Neural crest cell (in vitro differentiated cells): Measurements from ENCODE around the gene FRMD5. TPM values are rescaled to one million over a fixed set of nuclear protein-coding genes. Genes with fewer than 3 reads are reported as not detected.

Experiments used
- DNase-seq: peaks from one replicate; pipeline ENCODE4 v3.0.0; 2021; ENCODE audit warnings: low read depth, mixed read lengths, low spot score
- H3K27ac Mint-ChIP-seq: one replicate; pipeline ENCODE4 v1.8.0; 2021; ENCODE audit warnings: mild to moderate bottlenecking, mixed read lengths; ENCODE audit not compliant: unreplicated experiment
- H3K27me3 Mint-ChIP-seq: 2 replicates; pipeline ENCODE4 v1.8.0; 2021; ENCODE audit warnings: low read depth, mild to moderate bottlenecking, mixed read lengths
- H3K36me3 Mint-ChIP-seq: 2 replicates; pipeline ENCODE4 v1.8.0; 2021; ENCODE audit warnings: low read depth, mild to moderate bottlenecking, mixed read lengths
- H3K4me1 Mint-ChIP-seq: 2 replicates; pipeline ENCODE4 v1.8.0; 2021; ENCODE audit warnings: mixed read lengths
- H3K4me3 Mint-ChIP-seq: one replicate; pipeline ENCODE4 v1.8.0; 2021; ENCODE audit warnings: mild to moderate bottlenecking, mixed read lengths
- H3K9me3 Mint-ChIP-seq: 2 replicates; pipeline ENCODE4 v1.8.0; 2021; ENCODE audit warnings: mixed read lengths
- total RNA-seq: library from RNA; stranded (reverse); gene quantifications from 2 replicates; pipeline ENCODE4 v1.2.1, GENCODE V29; 2021
- TF ChIP-seq, protein P1 (sequence below): fragments of 200-600 bp; sonication (generic); conservative IDR thresholded peaks from 2 replicates; pipeline ENCODE4 v1.5.0; 2021; ENCODE audit warnings: antibody characterized with exemption, mild to moderate bottlenecking

FRMD5 gene
- total RNA-seq, 1 donor from 2014 or later: 4.3 TPM

GRCh38 chr15:43908516-43909050 lies 286.5 kb downstream of the FRMD5 start:
- no peak for DNase-seq
- H3K4me1 Mint-ChIP-seq: peaks cover 14% of the 10 kb centered on the region
- H3K27me3 Mint-ChIP-seq: no peaks in the 10 kb centered on the region
- H3K4me3 Mint-ChIP-seq: no peak overlapping the region
- H3K9me3 Mint-ChIP-seq: no peaks in the 10 kb centered on the region
- H3K27ac Mint-ChIP-seq: no peak overlapping the region
- TF ChIP-seq, protein P1, sequence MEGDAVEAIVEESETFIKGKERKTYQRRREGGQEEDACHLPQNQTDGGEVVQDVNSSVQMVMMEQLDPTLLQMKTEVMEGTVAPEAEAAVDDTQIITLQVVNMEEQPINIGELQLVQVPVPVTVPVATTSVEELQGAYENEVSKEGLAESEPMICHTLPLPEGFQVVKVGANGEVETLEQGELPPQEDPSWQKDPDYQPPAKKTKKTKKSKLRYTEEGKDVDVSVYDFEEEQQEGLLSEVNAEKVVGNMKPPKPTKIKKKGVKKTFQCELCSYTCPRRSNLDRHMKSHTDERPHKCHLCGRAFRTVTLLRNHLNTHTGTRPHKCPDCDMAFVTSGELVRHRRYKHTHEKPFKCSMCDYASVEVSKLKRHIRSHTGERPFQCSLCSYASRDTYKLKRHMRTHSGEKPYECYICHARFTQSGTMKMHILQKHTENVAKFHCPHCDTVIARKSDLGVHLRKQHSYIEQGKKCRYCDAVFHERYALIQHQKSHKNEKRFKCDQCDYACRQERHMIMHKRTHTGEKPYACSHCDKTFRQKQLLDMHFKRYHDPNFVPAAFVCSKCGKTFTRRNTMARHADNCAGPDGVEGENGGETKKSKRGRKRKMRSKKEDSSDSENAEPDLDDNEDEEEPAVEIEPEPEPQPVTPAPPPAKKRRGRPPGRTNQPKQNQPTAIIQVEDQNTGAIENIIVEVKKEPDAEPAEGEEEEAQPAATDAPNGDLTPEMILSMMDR: no peak
- H3K36me3 Mint-ChIP-seq: no peaks in the 10 kb centered on the region

- H3K36me3 Mint-ChIP-seq: no peaks in the 10 kb centered on the region
- no peaks in the 10 kb centered on the region for H3K9me3 Mint-ChIP-seq
- DNase-seq: no peak
- H3K4me3 Mint-ChIP-seq: no peak overlapping the region
- H3K27me3 Mint-ChIP-seq: no peaks in the 10 kb centered on the region
- TF ChIP-seq, protein P1: no peak
- H3K27ac Mint-ChIP-seq: no peak overlapping the region
- peaks cover 11% of the 10 kb centered on the region for H3K4me1 Mint-ChIP-seq
These were observed 289.3 kb downstream of the FRMD5 start for GRCh38 chr15:43905755-43906154.

DNA sequence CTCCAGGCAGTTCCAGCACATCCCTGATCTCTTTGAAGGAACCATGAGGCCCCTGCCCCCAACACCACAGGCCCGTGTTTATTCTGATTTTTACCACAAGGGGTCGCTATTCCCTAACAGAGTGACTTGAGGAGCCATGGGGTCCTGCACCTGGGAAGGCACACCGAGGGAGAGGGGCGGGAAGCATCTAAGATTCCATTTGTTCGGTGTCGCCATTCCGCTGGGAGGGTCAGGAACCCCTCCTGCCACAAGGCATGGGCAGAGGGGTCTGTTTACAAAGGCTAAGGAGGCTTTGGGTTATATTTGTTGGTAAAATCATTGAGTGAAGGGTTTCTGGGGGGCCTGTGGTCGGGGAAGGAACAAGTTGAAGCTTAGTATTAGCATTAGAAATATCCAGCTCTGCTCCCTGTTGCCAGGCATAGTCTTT lies 291.2 kb downstream of the FRMD5 start:
- Mint-ChIP-seq H3K4me1 (peaks cover 17% of the 10 kb centered on the region), H3K27me3 (no peaks in the 10 kb centered on the region), H3K4me3 (no peak overlapping the region), H3K9me3 (no peaks in the 10 kb centered on the region), H3K27ac (peak overlapping the region; percentile 85), H3K36me3 (no peaks in the 10 kb centered on the region)
- DNase-seq: peak; percentile 89
- TF ChIP-seq, protein P1: peak; percentile 95

- TF ChIP-seq, protein P1: no peak
These were observed 293.6 kb downstream of the FRMD5 start for GRCh38 chr15:43901495-43901894.

DNA sequence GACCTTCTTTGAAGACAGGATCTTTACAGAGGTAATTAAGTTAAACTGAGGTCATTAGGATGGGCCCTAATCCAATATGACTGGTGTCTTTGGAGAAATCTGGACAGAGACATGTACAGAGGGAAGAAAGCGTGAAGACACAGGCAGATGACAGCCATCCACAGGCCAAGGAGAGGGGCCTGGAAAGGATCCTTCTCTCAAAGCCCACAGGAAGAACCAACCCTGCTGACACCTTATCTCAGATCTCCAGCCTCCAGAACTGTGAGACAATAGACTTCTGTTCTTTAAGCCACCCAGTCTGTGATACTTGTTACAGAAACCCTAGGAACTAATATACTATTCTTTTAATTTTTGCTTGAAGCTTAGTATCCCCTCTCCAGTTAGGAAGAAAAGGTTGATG lies 294.1 kb downstream of the FRMD5 start:
- Mint-ChIP-seq H3K27ac (no peak overlapping the region), H3K36me3 (no peaks in the 10 kb centered on the region), H3K4me1 (peaks cover 17% of the 10 kb centered on the region), H3K27me3 (no peaks in the 10 kb centered on the region), H3K4me3 (no peak overlapping the region), H3K9me3 (no peaks in the 10 kb centered on the region)
- no peak for DNase-seq
- TF ChIP-seq, protein P1: no peak

More at GRCh38 chr15:43901495-43901894, 293.6 kb downstream of the FRMD5 start:
- DNase-seq: no peak
- H3K4me3 Mint-ChIP-seq: no peak overlapping the region
- no peaks in the 10 kb centered on the region for H3K36me3 Mint-ChIP-seq
- no peaks in the 10 kb centered on the region for H3K9me3 Mint-ChIP-seq
- no peaks in the 10 kb centered on the region for H3K27me3 Mint-ChIP-seq
- H3K27ac Mint-ChIP-seq: no peak overlapping the region
- peaks cover 17% of the 10 kb centered on the region for H3K4me1 Mint-ChIP-seq

- no peak overlapping the region for H3K4me3 Mint-ChIP-seq
- no peaks in the 10 kb centered on the region for H3K9me3 Mint-ChIP-seq
- no peaks in the 10 kb centered on the region for H3K36me3 Mint-ChIP-seq
- TF ChIP-seq, protein P1: no peak
- H3K27ac Mint-ChIP-seq: peak overlapping the region; percentile 81
- no peak for DNase-seq
- peaks cover 17% of the 10 kb centered on the region for H3K4me1 Mint-ChIP-seq
- no peaks in the 10 kb centered on the region for H3K27me3 Mint-ChIP-seq
These were observed 295.1 kb downstream of the FRMD5 start for GRCh38 chr15:43899928-43900327.
